ENCODE data around the gene MTNR1A. TPM values are rescaled to one million over a fixed set of nuclear protein-coding genes. Genes with fewer than 3 reads are reported as not detected.

MTNR1A gene
- total and polyA plus RNA-seq, 4 donors = not detected

DNA sequence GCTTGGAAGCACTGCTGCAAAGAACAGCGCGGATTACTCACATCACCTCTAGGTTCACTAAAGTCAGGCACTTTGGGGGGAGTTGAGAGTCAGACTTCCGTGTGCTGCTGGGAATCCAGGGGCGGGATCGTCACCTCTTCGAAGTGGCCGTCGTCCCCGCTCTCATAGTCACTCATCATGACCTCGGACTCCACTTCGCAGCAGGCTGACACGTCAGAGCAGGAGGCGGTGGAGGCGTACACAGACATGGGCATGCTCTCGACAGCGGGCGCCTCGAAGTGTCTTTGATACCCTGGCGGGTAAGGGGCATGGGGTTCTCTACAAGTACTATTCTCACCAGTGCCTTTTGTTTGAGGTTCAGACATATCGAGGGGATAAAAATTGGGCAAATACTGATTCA, 33.1 kb upstream of the MTNR1A start:
- DNase-seq (ENCODE audit: low spot score) = no peak
- 96% methylated on average over 20 of the region's 20 CpGs for WGBS

DNA sequence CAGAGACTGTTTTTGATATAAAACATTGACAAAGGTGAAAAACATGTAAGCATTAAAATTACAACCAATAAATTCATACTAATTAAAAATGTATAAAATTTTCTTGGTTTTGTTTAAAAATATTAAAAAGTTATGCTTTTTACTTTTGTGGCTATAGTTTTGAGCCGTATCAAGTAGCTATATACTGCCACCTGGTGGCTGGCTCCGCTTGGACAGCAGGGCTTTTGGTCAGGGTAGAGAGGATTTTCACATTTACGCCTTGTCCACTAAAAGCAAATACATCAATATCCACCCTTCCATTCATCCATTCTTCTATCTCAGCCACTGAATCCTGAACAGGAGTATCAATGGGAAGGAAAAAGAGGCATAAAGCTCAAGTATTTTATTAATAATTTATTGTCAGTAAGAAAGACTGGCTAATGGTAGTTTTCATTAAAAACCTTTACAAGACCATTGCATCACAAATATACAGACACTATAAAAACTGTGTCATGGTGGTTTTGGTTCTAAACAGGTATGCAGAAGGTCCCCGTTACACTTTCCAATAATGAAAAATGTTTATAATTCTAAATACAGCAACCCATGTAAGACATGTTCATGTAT, 32.1 kb upstream of the MTNR1A start:
- Histone ChIP-seq H3K4me1 (ENCODE audit: control insufficient read depth in 4 of 4, insufficient read depth in 4 of 4, low read length in 3 of 4) (no peaks in the 10 kb centered on the region), H3K4me3 (ENCODE audit: low read depth in 1 of 3, low read length in 3 of 3) (no peak overlapping the region), H3K9me3 (ENCODE audit: control insufficient read depth in 4 of 4, low read length in 3 of 4) (no peaks in the 10 kb centered on the region), H3K27me3 (ENCODE audit: control insufficient read depth in 4 of 4, insufficient read depth in 4 of 4, low read length in 3 of 4) (no peaks in the 10 kb centered on the region), H3K36me3 (ENCODE audit: control insufficient read depth in 4 of 4, insufficient read depth in 3 of 4, low read depth in 1 of 4, low read length in 3 of 4) (peaks cover 0 to 7% (median under 1%) of the 10 kb centered on the region in 4 donors), H3K9ac (ENCODE audit: low read depth in 1 of 2, low read length in 2 of 2) (no peak overlapping the region), H3K27ac (ENCODE audit: low read depth in 1 of 2, low read length in 2 of 2) (no peak overlapping the region)
- TF ChIP-seq, protein P1, sequence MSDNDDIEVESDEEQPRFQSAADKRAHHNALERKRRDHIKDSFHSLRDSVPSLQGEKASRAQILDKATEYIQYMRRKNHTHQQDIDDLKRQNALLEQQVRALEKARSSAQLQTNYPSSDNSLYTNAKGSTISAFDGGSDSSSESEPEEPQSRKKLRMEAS (IDR thresholded peaks at IDR 0.05) = no peak
- TF ChIP-seq, protein P2, sequence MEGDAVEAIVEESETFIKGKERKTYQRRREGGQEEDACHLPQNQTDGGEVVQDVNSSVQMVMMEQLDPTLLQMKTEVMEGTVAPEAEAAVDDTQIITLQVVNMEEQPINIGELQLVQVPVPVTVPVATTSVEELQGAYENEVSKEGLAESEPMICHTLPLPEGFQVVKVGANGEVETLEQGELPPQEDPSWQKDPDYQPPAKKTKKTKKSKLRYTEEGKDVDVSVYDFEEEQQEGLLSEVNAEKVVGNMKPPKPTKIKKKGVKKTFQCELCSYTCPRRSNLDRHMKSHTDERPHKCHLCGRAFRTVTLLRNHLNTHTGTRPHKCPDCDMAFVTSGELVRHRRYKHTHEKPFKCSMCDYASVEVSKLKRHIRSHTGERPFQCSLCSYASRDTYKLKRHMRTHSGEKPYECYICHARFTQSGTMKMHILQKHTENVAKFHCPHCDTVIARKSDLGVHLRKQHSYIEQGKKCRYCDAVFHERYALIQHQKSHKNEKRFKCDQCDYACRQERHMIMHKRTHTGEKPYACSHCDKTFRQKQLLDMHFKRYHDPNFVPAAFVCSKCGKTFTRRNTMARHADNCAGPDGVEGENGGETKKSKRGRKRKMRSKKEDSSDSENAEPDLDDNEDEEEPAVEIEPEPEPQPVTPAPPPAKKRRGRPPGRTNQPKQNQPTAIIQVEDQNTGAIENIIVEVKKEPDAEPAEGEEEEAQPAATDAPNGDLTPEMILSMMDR (IDR thresholded peaks at IDR 0.05; ENCODE audit: low read depth, low read length, missing input control) = peak; percentile 88
- peak; percentile 81 to 84 for TF ChIP-seq RAD21 (IDR thresholded peaks at IDR 0.05)
- 24% methylated on average over 4 of the region's 4 CpGs for WGBS
- DNase-seq (ENCODE audit: low spot score) = peak; percentile 71

More for the DNA sequence above, 33.1 kb upstream of the MTNR1A start:
- TF ChIP-seq JUND (IDR thresholded peaks at IDR 0.05) (no peak), RAD21 (IDR thresholded peaks at IDR 0.05) (no peak), SP1 (IDR thresholded peaks at IDR 0.05) (no peak), FOXA2 (IDR thresholded peaks at IDR 0.05) (no peak), TAF1 (conservative IDR thresholded peaks at IDR 0.05) (no peak), HNF4G (IDR thresholded peaks at IDR 0.05) (no peak), RXRA (IDR thresholded peaks at IDR 0.05) (no peak), EGR1 (IDR thresholded peaks at IDR 0.05; ENCODE audit: low read depth in 2 of 2) (no peak), NR2F2 (IDR thresholded peaks at IDR 0.05) (no peak)
- TF ChIP-seq, protein P1 (IDR thresholded peaks at IDR 0.05) = no peak
- TF ChIP-seq, protein P3, sequence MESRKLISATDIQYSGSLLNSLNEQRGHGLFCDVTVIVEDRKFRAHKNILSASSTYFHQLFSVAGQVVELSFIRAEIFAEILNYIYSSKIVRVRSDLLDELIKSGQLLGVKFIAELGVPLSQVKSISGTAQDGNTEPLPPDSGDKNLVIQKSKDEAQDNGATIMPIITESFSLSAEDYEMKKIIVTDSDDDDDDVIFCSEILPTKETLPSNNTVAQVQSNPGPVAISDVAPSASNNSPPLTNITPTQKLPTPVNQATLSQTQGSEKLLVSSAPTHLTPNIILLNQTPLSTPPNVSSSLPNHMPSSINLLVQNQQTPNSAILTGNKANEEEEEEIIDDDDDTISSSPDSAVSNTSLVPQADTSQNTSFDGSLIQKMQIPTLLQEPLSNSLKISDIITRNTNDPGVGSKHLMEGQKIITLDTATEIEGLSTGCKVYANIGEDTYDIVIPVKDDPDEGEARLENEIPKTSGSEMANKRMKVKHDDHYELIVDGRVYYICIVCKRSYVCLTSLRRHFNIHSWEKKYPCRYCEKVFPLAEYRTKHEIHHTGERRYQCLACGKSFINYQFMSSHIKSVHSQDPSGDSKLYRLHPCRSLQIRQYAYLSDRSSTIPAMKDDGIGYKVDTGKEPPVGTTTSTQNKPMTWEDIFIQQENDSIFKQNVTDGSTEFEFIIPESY (IDR thresholded peaks at IDR 0.05) = no peak
- TF ChIP-seq, protein P2 (IDR thresholded peaks at IDR 0.05; ENCODE audit: low read depth, low read length, missing input control) = no peak
- Histone ChIP-seq H3K27me3 (ENCODE audit: control insufficient read depth in 4 of 4, insufficient read depth in 4 of 4, low read length in 3 of 4) (no peaks in the 10 kb centered on the region), H3K27ac (ENCODE audit: low read depth in 1 of 2, low read length in 2 of 2) (no peak overlapping the region), H3K9ac (ENCODE audit: low read depth in 1 of 2, low read length in 2 of 2) (no peak overlapping the region), H3K36me3 (ENCODE audit: control insufficient read depth in 4 of 4, insufficient read depth in 3 of 4, low read depth in 1 of 4, low read length in 3 of 4) (peaks cover 0 to 8% (median under 1%) of the 10 kb centered on the region in 4 donors), H3K9me3 (ENCODE audit: control insufficient read depth in 4 of 4, low read length in 3 of 4) (no peaks in the 10 kb centered on the region), H3K4me3 (ENCODE audit: low read depth in 1 of 3, low read length in 3 of 3) (no peak overlapping the region), H3K4me1 (ENCODE audit: control insufficient read depth in 4 of 4, insufficient read depth in 4 of 4, low read length in 3 of 4) (no peaks in the 10 kb centered on the region)

Measured in liver (tissue), 9 donors.